ENCODE results near the gene EFCAB11. TPM values are rescaled to one million over a fixed set of nuclear protein-coding genes. Genes with fewer than 3 reads are reported as not detected.

The EFCAB11 gene
- total RNA-seq, 5 donors from 2014 or later (not counting 1 experiment from before 2014, with no cell fraction given): 1.1 to 2.4 (median 1.5) TPM

- ATAC-seq (replicated peaks in 1 of 4) (no peak), DNase-seq (no peak)
- Histone ChIP-seq H3K9me3 (no peaks in the 10 kb centered on the region), H3K27ac (ENCODE audit: low read length) (no peak overlapping the region), H3K4me3 (ENCODE audit: control insufficient read depth in 1 of 2, extremely low read depth in 1 of 2, low read length in 1 of 2) (no peak overlapping the region), H3K36me3 (ENCODE audit: control insufficient read depth in 2 of 2, extremely low read depth in 1 of 2, insufficient read depth in 1 of 2, low read length in 1 of 2) (no peaks in the 10 kb centered on the region), H3K27me3 (replicated peaks in 1 of 2; ENCODE audit: control insufficient read depth in 2 of 2, extremely low read depth in 1 of 2, insufficient read depth in 2 of 2, low read length in 1 of 2) (no peaks in the 10 kb centered on the region), H3K4me1 (ENCODE audit: control insufficient read depth in 1 of 2, extremely low read depth in 1 of 2, insufficient read depth in 2 of 2, low read length in 2 of 2) (no peaks in the 10 kb centered on the region)
- POLR2A ChIA-PET: no interaction called here
- no peaks in the 10 kb centered on the region for H3K4me1 Mint-ChIP-seq
- no peaks in the 10 kb centered on the region for H3K9me3 Mint-ChIP-seq
- H3K27me3 Mint-ChIP-seq: peaks cover 6 to 10% of the 10 kb centered on the region in 2 donors
- CTCF ChIA-PET: interaction anchor here in 1 of 2 donors (0.5 kb wide), 1 partner anchor 295 kb away, joined by 3 read pairs; no protein-coding TSS in a partner anchor
- no peak overlapping the region for H3K27ac Mint-ChIP-seq
- H3K4me3 Mint-ChIP-seq: no peak overlapping the region
- 95% methylated on average over 7 of the region's 11 CpGs for WGBS (ENCODE audit: insufficient coverage)
- H3K36me3 Mint-ChIP-seq: no peaks in the 10 kb centered on the region
These were observed 140.4 kb downstream of the EFCAB11 start for GRCh38 chr14:89814126-89814525.

DNA sequence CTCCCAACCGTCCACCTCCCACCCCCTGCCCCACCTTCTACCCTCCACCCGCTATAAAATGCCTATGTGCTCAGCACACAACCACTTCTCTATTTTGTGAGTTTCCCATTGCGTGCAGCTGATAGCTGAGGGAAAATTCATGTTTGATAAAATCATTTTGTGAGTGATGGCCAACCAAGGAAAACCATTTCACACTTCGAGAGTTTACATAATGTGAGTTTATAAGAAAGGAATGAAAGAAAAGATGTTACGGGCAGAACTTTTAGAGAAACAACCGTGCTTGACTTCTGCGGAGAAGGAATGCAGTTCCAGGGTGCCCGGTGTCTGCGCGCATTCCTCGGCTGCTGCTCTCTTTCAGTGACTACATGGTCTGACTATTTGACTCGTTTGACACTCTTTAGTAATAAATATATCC is 140.9 kb downstream of the EFCAB11 start:
- peaks cover 6 to 10% of the 10 kb centered on the region in 2 donors for H3K27me3 Mint-ChIP-seq
- 70% methylated on average over 4 of the region's 12 CpGs for WGBS (ENCODE audit: insufficient coverage)

GRCh38 chr14:89811954-89812575 is 142.5 kb downstream of the EFCAB11 start:
- no CpG with 5 or more reads among the region's 5 CpGs for WGBS (ENCODE audit: insufficient coverage)
- Histone ChIP-seq H3K9me3 (no peaks in the 10 kb centered on the region), H3K36me3 (ENCODE audit: control insufficient read depth in 2 of 2, extremely low read depth in 1 of 2, insufficient read depth in 1 of 2, low read length in 1 of 2) (no peaks in the 10 kb centered on the region), H3K4me1 (ENCODE audit: control insufficient read depth in 1 of 2, extremely low read depth in 1 of 2, insufficient read depth in 2 of 2, low read length in 2 of 2) (no peaks in the 10 kb centered on the region), H3K4me3 (ENCODE audit: control insufficient read depth in 1 of 2, extremely low read depth in 1 of 2, low read length in 1 of 2) (no peak overlapping the region), H3K27ac (ENCODE audit: low read length) (no peak overlapping the region), H3K27me3 (replicated peaks in 1 of 2; ENCODE audit: control insufficient read depth in 2 of 2, extremely low read depth in 1 of 2, insufficient read depth in 2 of 2, low read length in 1 of 2) (no peaks in the 10 kb centered on the region)
- Mint-ChIP-seq H3K9me3 (no peaks in the 10 kb centered on the region), H3K4me1 (no peaks in the 10 kb centered on the region), H3K4me3 (no peak overlapping the region), H3K27ac (no peak overlapping the region), H3K36me3 (no peaks in the 10 kb centered on the region), H3K27me3 (peaks cover 6 to 10% of the 10 kb centered on the region in 2 donors)
- CTCF ChIA-PET: interaction anchor here in 1 of 2 donors (1.0 kb wide), 1 partner anchor 36 kb away, joined by 4 read pairs; no protein-coding TSS in a partner anchor
- ATAC-seq (replicated peaks in 1 of 4): no peak
- no peak for DNase-seq
- POLR2A ChIA-PET: no interaction called here

More for the DNA sequence above, 140.9 kb downstream of the EFCAB11 start:
- ATAC-seq (replicated peaks in 1 of 4) (no peak), DNase-seq (no peak)
- H3K4me3 ChIP-seq (ENCODE audit: control insufficient read depth in 1 of 2, extremely low read depth in 1 of 2, low read length in 1 of 2): no peak overlapping the region
- Mint-ChIP-seq H3K4me3 (no peak overlapping the region), H3K4me1 (no peaks in the 10 kb centered on the region), H3K27ac (no peak overlapping the region), H3K36me3 (no peaks in the 10 kb centered on the region), H3K9me3 (no peaks in the 10 kb centered on the region)
- CTCF ChIA-PET: interaction anchor here in 1 of 2 donors (0.6 kb wide), 1 partner anchor 413 kb away, joined by 7 read pairs; no protein-coding TSS in a partner anchor
- H3K4me1 ChIP-seq (ENCODE audit: control insufficient read depth in 1 of 2, extremely low read depth in 1 of 2, insufficient read depth in 2 of 2, low read length in 2 of 2): no peaks in the 10 kb centered on the region
- no peaks in the 10 kb centered on the region for H3K27me3 ChIP-seq (replicated peaks in 1 of 2; ENCODE audit: control insufficient read depth in 2 of 2, extremely low read depth in 1 of 2, insufficient read depth in 2 of 2, low read length in 1 of 2)
- POLR2A ChIA-PET: interaction anchor here in 1 of 2 donors (0.6 kb wide), 1 partner anchor 180 kb away, joined by 3 read pairs; no protein-coding TSS in a partner anchor
- no peaks in the 10 kb centered on the region for H3K9me3 ChIP-seq
- H3K27ac ChIP-seq (ENCODE audit: low read length): no peak overlapping the region
- no peaks in the 10 kb centered on the region for H3K36me3 ChIP-seq (ENCODE audit: control insufficient read depth in 2 of 2, extremely low read depth in 1 of 2, insufficient read depth in 1 of 2, low read length in 1 of 2)

- DNase-seq (no peak), ATAC-seq (replicated peaks in 1 of 4) (no peak)
- Histone ChIP-seq H3K36me3 (ENCODE audit: control insufficient read depth in 2 of 2, extremely low read depth in 1 of 2, insufficient read depth in 1 of 2, low read length in 1 of 2) (no peaks in the 10 kb centered on the region), H3K27ac (ENCODE audit: low read length) (no peak overlapping the region), H3K9me3 (no peaks in the 10 kb centered on the region), H3K4me3 (ENCODE audit: control insufficient read depth in 1 of 2, extremely low read depth in 1 of 2, low read length in 1 of 2) (no peak overlapping the region), H3K27me3 (replicated peaks in 1 of 2; ENCODE audit: control insufficient read depth in 2 of 2, extremely low read depth in 1 of 2, insufficient read depth in 2 of 2, low read length in 1 of 2) (no peaks in the 10 kb centered on the region), H3K4me1 (ENCODE audit: control insufficient read depth in 1 of 2, extremely low read depth in 1 of 2, insufficient read depth in 2 of 2, low read length in 2 of 2) (no peaks in the 10 kb centered on the region)
- Mint-ChIP-seq H3K27me3 (peaks cover 6 to 10% of the 10 kb centered on the region in 2 donors), H3K4me3 (no peak overlapping the region), H3K4me1 (no peaks in the 10 kb centered on the region), H3K36me3 (no peaks in the 10 kb centered on the region), H3K9me3 (no peaks in the 10 kb centered on the region), H3K27ac (no peak overlapping the region)
- ChIA-PET POLR2A (no interaction called here), CTCF (no interaction called here)
- no CpG with 5 or more reads among the region's 5 CpGs for WGBS (ENCODE audit: insufficient coverage)
These were observed 144.4 kb downstream of the EFCAB11 start for GRCh38 chr14:89810101-89810500.

GRCh38 chr14:89807892-89808291 is 146.6 kb downstream of the EFCAB11 start:
- POLR2A ChIA-PET: interaction anchor here in 1 of 2 donors (0.5 kb wide), 1 partner anchor 225 kb away, joined by 3 read pairs; no protein-coding TSS in a partner anchor
- ATAC-seq (replicated peaks in 1 of 4): no peak
- Histone ChIP-seq H3K9me3 (no peaks in the 10 kb centered on the region), H3K4me1 (ENCODE audit: control insufficient read depth in 1 of 2, extremely low read depth in 1 of 2, insufficient read depth in 2 of 2, low read length in 2 of 2) (no peaks in the 10 kb centered on the region), H3K36me3 (ENCODE audit: control insufficient read depth in 2 of 2, extremely low read depth in 1 of 2, insufficient read depth in 1 of 2, low read length in 1 of 2) (no peaks in the 10 kb centered on the region), H3K27me3 (replicated peaks in 1 of 2; ENCODE audit: control insufficient read depth in 2 of 2, extremely low read depth in 1 of 2, insufficient read depth in 2 of 2, low read length in 1 of 2) (peaks cover 0 to under 1% of the 10 kb centered on the region in 2 experiments), H3K4me3 (ENCODE audit: control insufficient read depth in 1 of 2, extremely low read depth in 1 of 2, low read length in 1 of 2) (no peak overlapping the region), H3K27ac (ENCODE audit: low read length) (no peak overlapping the region)
- no peak for DNase-seq
- Mint-ChIP-seq H3K27ac (no peak overlapping the region), H3K4me3 (no peak overlapping the region), H3K9me3 (no peaks in the 10 kb centered on the region), H3K27me3 (peaks cover 6% of the 10 kb centered on the region in 2 donors), H3K36me3 (no peaks in the 10 kb centered on the region), H3K4me1 (no peaks in the 10 kb centered on the region)
- WGBS (ENCODE audit: insufficient coverage): no CpG with 5 or more reads among the region's 6 CpGs
- CTCF ChIA-PET: no interaction called here

GRCh38 chr14:89807151-89807550 is 147.4 kb downstream of the EFCAB11 start:
- DNase-seq (no peak), ATAC-seq (replicated peaks in 1 of 4) (no peak)
- Histone ChIP-seq H3K4me1 (ENCODE audit: control insufficient read depth in 1 of 2, extremely low read depth in 1 of 2, insufficient read depth in 2 of 2, low read length in 2 of 2) (no peaks in the 10 kb centered on the region), H3K27me3 (replicated peaks in 1 of 2; ENCODE audit: control insufficient read depth in 2 of 2, extremely low read depth in 1 of 2, insufficient read depth in 2 of 2, low read length in 1 of 2) (peaks cover 0 to 2% of the 10 kb centered on the region in 2 experiments), H3K27ac (ENCODE audit: low read length) (no peak overlapping the region), H3K36me3 (ENCODE audit: control insufficient read depth in 2 of 2, extremely low read depth in 1 of 2, insufficient read depth in 1 of 2, low read length in 1 of 2) (no peaks in the 10 kb centered on the region), H3K4me3 (ENCODE audit: control insufficient read depth in 1 of 2, extremely low read depth in 1 of 2, low read length in 1 of 2) (no peak overlapping the region), H3K9me3 (no peaks in the 10 kb centered on the region)
- Mint-ChIP-seq H3K27ac (no peak overlapping the region), H3K36me3 (no peaks in the 10 kb centered on the region), H3K9me3 (no peaks in the 10 kb centered on the region), H3K27me3 (peaks cover 4 to 6% of the 10 kb centered on the region in 2 donors), H3K4me3 (no peak overlapping the region), H3K4me1 (no peaks in the 10 kb centered on the region)
- CTCF ChIA-PET: no interaction called here
- POLR2A ChIA-PET: interaction anchor here in 1 of 2 donors (0.5 kb wide), 1 partner anchor 226 kb away, joined by 3 read pairs; no protein-coding TSS in a partner anchor

Data from T-cell (primary cell).